IPS-20b (cell line): ENCODE results near the gene TLR1.
"Not testable (repeated sequence)": the region's sequence is repeated elsewhere in the genome, so short reads cannot be mapped to it uniquely, and the experiment has no call there.

ENCODE experiments used
- H3K27ac ChIP-seq: one replicate; pipeline ENCODE4 v1.5.1; 2013; ENCODE audit warnings: low read length
- H3K27me3 ChIP-seq: 2 replicates; pipeline ENCODE4 v1.6.1; 2013; ENCODE audit warnings: mild to moderate bottlenecking, low read length, inconsistent platforms; ENCODE audit not compliant: insufficient read depth
- H3K36me3 ChIP-seq: 2 replicates; pipeline ENCODE4 v1.6.1; 2013; ENCODE audit warnings: low read depth, mild to moderate bottlenecking, inconsistent platforms, low read length, moderate library complexity; ENCODE audit not compliant: insufficient read depth
- H3K4me1 ChIP-seq: 2 replicates; pipeline ENCODE4 v1.6.1; 2013; ENCODE audit warnings: mild to moderate bottlenecking, control low read depth, inconsistent platforms, low read length, moderate library complexity; ENCODE audit not compliant: insufficient read depth
- H3K4me3 ChIP-seq: 2 replicates; pipeline ENCODE4 v1.5.1; 2013; ENCODE audit warnings: mild to moderate bottlenecking, low read length, inconsistent platforms
- H3K9ac ChIP-seq: 2 replicates; pipeline ENCODE4 v1.6.1; 2013; ENCODE audit warnings: low read depth, mild to moderate bottlenecking, inconsistent platforms, low read length, moderate library complexity
- H3K9me3 ChIP-seq: 2 replicates; pipeline ENCODE4 v1.6.1; 2013; ENCODE audit warnings: mild to moderate bottlenecking, low read depth, low read length, inconsistent platforms; ENCODE audit not compliant: insufficient read depth

TLR1 gene

DNA sequence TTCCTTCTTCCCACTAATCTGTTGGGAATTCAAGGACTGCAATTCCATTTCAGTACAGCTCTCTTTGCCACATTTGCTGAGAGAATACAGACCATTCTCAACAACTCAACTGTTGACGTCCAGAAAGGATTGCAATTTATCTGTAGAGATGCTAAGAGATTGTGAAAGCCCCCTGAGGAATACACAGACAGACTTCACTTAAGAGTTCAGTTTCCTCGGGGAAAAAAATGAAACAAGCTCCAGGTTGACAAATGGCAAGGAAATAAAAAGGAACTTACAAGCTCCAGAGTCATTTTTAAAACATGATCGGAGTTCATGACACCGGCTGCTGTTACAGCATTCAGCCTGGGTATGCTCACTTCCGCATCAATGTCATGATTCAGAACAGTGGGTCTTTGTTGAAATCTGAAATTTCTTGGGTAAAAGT lies 35.6 kb downstream of the TLR1 start:
- H3K27ac ChIP-seq, result no peak overlapping the region

DNA sequence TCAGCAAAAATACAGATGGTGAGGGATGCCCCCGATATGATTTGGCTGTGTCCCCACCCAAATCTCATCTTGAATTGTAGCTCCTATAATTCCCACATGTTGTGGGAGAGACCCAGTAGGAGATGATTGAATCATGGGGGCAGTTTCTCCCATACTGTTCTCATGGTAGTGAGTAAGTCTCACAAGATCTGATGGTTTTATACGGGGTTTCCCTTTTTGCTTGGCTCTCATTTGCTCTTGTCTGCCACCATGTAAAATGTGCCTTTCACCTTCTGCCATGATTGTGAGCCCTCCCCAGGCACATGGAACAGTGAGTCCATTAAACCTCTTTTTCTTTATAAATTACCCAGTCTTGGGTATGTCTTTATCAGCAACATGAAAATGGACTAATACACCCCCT lies 37.7 kb downstream of the TLR1 start:
- H3K27ac ChIP-seq, H3K4me1 ChIP-seq, H3K9ac ChIP-seq, H3K36me3 ChIP-seq, H3K4me3 ChIP-seq, H3K9me3 ChIP-seq, H3K27me3 ChIP-seq: not testable (repeated sequence)

More for the DNA sequence above, 35.6 kb downstream of the TLR1 start:
- Histone ChIP-seq H3K9me3 (no peaks in the 10 kb centered on the region), H3K27me3 (no peaks in the 10 kb centered on the region), H3K36me3 (no peaks in the 10 kb centered on the region), H3K9ac (no peak overlapping the region), H3K4me3 (no peak overlapping the region), H3K4me1 (no peaks in the 10 kb centered on the region)

DNA sequence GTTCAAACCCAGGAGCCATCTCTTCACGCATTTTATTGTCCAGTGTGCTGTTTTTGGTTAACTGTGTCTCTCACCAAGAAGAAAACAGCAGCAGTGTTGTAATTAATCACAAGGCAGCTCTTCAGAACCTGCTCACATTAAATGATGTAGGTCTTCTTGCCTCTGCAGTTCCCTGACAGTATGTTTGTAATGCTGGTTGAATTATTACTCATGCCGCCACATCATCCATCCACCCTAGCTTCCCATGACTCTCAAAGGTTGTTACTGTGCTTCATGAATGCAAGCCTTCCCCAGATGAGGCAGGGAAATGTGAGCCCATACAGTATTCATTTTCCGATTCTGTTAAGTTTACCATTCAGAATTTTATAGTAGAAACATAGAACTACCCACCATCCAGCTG lies 39.2 kb downstream of the TLR1 start:
- Histone ChIP-seq H3K36me3 (no peaks in the 10 kb centered on the region), H3K9ac (no peak overlapping the region), H3K4me3 (no peak overlapping the region), H3K27ac (no peak overlapping the region), H3K9me3 (no peaks in the 10 kb centered on the region), H3K4me1 (no peaks in the 10 kb centered on the region), H3K27me3 (no peaks in the 10 kb centered on the region)

DNA sequence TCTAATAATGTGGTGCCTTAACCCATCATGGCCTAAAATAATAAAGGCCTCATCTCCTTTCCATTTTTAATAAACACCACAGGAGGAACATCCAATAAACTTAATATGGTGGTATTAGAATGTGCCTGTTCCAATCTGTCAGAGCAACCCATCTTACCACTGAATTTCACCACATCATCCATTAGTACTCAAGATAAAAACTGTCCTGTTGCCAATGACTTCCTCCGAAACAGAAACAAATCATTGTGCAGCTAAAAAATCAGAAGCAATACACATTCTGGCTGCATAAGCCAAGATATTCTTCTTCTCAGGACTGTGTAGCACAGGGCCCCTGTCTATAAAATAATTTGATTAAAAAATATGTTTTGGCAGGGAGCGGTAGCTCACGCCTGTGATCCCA lies 40.3 kb downstream of the TLR1 start:
- H3K4me3 ChIP-seq, result no peak overlapping the region
- H3K9me3 ChIP-seq, result no peaks in the 10 kb centered on the region
- no peaks in the 10 kb centered on the region for H3K4me1 ChIP-seq
- no peak overlapping the region for H3K9ac ChIP-seq
- no peak overlapping the region for H3K27ac ChIP-seq
- H3K27me3 ChIP-seq, result no peaks in the 10 kb centered on the region
- H3K36me3 ChIP-seq, result no peaks in the 10 kb centered on the region

DNA sequence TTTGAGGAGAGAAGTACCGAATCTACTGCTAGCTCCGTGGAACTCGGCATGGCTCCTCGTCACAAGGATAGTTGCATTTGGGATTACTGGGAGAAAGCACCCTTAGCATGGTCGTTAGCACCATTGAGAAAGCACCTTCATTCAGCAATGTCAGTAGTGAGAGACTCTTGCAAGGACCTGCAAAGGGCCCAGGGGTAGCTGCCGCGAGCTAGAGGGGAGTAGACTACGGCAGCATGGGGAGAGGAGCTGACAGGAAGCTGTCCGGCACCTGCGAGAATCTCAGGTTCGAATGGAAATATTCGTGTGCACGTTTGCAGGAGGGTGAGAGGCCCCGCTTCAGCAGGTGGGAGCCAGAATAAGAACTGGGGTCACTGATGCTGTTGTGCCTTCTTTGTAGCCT lies 42.0 kb downstream of the TLR1 start:
- H3K4me3 ChIP-seq, result no peak overlapping the region
- no peak overlapping the region for H3K9ac ChIP-seq
- H3K4me1 ChIP-seq, result no peaks in the 10 kb centered on the region
- no peaks in the 10 kb centered on the region for H3K9me3 ChIP-seq
- H3K36me3 ChIP-seq, result no peaks in the 10 kb centered on the region
- H3K27ac ChIP-seq, result no peak overlapping the region
- no peaks in the 10 kb centered on the region for H3K27me3 ChIP-seq

DNA sequence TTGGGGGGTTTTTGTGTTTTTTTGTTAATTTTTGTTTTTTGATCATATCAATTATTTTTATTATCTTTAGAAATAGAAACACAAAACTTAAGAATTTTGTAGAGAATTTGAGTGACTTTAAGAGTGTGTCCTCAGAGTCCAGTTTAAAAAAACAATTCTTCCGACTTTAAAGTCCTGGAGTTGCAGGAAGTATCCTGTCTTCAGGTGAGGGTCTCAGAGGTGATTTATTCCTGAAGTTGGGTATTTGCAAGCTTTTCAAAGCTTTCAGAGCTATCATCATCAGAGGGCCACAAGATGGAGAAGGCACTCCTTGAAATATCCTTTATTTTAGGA lies 44.8 kb downstream of the TLR1 start:
- Histone ChIP-seq H3K36me3 (no peaks in the 10 kb centered on the region), H3K9me3 (no peaks in the 10 kb centered on the region), H3K9ac (no peak overlapping the region), H3K4me1 (no peaks in the 10 kb centered on the region), H3K4me3 (no peak overlapping the region), H3K27me3 (no peaks in the 10 kb centered on the region), H3K27ac (no peak overlapping the region)

DNA sequence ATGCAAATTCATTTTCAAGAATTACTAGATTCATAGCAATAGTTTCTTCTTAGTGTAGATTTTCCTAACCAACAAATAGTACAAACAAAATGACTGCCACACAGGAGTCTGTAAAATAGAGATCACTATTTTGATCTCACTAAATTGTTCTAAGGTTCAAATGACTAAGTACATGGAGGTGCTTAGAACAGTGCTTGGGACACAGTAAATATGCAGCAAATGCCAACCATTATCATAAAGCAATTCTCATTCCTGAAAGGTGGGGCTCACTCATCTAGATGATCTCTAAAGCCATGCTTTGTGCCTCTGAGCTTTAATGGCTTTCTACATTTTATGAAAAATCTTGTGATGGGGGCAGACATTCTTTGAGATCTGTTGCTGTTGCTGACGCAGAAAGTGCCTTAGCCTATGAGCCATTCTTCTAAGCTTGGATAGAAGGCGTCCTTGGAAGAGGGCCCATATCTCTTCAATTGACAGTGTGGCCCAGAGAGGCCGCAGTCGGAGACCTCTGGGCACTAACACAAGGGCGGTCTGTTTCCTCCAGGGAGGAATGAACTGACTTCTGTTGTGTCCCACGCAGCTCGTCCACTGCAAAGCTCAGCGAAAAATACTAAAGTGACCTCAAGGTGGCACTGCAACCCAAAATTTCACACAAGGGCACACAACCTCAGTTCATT lies 45.3 kb downstream of the TLR1 start:
- no peaks in the 10 kb centered on the region for H3K27me3 ChIP-seq
- no peaks in the 10 kb centered on the region for H3K36me3 ChIP-seq
- H3K4me1 ChIP-seq, result no peaks in the 10 kb centered on the region
- no peaks in the 10 kb centered on the region for H3K9me3 ChIP-seq
- no peak overlapping the region for H3K27ac ChIP-seq
- no peak overlapping the region for H3K4me3 ChIP-seq
- no peak overlapping the region for H3K9ac ChIP-seq

DNA sequence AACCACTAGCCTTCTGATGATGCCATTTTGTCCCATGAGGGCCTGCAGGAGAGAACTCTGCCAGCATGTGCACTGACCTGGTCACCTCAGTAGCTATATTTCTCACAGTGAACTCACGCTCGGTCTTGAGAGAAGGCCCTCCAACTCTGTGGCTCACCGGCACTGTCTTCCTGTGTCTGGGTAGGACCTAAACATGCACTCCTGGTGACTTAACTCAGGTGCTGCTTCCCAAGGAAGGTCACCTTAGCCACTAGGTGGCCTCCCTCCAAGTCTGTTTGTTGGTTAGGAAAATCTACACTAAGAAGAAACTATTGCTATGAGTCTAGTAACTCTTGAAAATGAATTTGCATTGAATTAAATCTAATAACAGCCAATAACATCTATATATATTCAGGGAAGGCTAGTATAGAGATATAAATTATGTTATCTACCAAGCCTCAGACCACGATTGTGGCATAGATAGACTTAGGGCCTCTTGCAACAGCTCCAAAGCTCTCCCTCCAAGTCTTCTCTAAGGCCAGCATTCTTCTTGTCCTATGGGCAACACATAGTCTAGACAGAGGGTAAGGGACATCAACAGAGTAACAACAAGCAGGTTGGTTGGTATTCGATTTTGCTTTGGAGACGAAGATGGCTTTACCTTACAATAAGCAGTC lies 46.5 kb downstream of the TLR1 start:
- H3K4me1 ChIP-seq, result no peaks in the 10 kb centered on the region
- H3K27me3 ChIP-seq, result no peaks in the 10 kb centered on the region
- no peak overlapping the region for H3K27ac ChIP-seq
- no peak overlapping the region for H3K9ac ChIP-seq
- H3K36me3 ChIP-seq, result no peaks in the 10 kb centered on the region
- no peaks in the 10 kb centered on the region for H3K9me3 ChIP-seq
- H3K4me3 ChIP-seq, result no peak overlapping the region

DNA sequence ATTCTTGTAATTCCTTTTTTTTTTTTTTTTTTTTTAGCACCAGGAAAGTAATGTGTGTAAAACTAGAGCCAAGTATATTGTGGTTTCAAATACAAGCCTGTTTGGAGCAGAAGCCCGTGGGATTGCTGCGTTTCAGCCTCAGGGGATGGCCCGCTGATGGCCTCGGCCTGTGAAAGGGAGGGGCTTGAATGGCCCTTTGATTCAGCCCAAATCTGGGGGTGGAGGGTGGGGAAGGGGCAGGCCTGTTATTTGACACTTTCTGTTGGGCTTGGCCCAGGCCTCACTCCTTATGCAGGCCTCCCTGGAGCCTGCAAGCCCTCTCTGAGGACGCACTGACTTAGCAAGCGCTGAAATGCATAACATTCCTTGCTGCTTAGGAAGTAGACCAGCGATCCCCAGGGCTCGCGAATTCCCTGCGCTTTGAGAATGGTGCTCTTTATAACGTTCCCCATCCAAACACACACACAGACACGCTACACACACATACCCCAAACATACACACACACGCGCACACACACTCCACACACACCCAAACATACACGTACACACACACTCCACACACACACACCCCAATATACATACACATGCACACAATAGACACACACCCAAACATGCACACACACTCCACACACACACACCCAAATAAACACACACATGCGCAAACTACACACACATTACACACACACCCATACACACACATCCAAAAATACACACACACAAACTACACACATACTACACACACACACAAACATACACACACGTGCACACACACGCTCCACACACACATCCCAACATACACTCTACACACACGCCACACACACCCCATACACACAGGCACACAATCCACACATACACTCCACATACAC lies 51.4 kb downstream of the TLR1 start:
- no peak overlapping the region; the same call in 1 of the 2 replicates for H3K9ac ChIP-seq
- H3K4me3 ChIP-seq, result peak overlapping the region; percentile 41; the same call in 1 of the 2 replicates
- H3K27ac ChIP-seq, result no peak overlapping the region

DNA sequence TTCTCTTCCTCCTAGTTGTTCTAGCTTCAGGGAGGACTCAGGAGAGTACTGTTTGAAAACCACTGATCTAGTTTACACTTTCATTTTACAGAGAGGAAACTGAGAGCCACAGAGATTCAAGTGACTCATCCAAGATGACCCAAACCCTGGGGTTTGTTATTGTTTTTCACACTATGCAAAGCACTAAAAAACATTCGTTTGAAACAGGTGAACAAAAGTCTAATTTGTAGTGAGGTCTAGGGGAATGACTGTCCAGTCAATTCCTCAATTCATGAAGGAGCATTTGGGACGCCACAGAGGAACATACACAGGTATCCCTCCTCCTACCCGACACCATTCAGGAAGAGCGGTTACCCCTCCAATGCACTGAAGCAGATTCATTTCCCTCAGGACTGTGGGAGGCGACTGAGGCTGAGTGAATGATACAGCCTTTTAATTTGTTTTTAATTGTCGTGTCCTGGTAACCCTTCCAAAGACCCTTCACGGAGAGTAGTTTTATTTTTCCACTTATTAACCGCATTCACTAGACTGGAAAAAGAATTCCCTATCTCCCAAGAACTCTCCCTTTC lies 52.1 kb downstream of the TLR1 start:
- Histone ChIP-seq H3K4me3 (peak overlapping the region; percentile 41; the same call in 1 of the 2 replicates), H3K9me3 (no peaks in the 10 kb centered on the region; the same call in 1 of the 2 replicates), H3K4me1 (peaks cover 7% of the 10 kb centered on the region; the same call in 1 of the 2 replicates), H3K36me3 (no peaks in the 10 kb centered on the region), H3K27me3 (no peaks in the 10 kb centered on the region), H3K9ac (no peak overlapping the region), H3K27ac (no peak overlapping the region)

More for the DNA sequence above, 51.4 kb downstream of the TLR1 start:
- no peaks in the 10 kb centered on the region for H3K9me3 ChIP-seq
- no peaks in the 10 kb centered on the region for H3K27me3 ChIP-seq
- H3K4me1 ChIP-seq, result peaks cover 7% of the 10 kb centered on the region; the same call in 1 of the 2 replicates
- H3K36me3 ChIP-seq, result no peaks in the 10 kb centered on the region

DNA sequence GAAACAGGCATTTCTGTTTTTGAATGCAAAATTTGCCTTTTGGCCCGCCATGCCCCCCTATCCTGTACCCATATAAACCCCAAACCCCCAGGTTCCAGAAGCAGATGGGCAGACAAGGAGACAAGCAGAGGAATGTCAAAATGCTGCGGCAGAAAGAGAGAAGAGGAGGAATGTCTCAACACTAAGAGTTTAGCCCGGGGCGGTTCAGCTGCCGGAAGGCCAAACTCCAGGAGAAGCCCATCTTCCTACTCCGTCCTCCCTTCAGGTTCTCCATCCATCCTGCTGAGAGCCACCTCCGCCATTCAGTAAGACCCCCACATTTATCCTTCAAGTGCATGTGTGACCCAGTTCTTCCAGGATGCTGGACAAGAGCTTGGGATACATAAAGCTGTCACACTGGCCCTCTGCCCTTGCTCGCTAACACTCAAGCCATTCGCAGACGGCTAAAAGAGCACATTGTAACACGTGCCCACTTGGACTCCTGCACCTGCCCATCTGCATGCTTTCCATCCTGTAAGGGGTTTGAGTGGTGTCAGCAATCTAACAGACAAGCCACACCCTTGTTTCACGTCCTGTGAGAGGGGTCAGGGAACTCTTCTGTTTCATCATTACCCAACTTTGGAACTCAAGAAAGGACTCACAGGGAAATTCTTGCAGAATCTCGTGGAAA lies 53.1 kb downstream of the TLR1 start:
- H3K4me1 ChIP-seq, result peaks cover 7% of the 10 kb centered on the region; the same call in 1 of the 2 replicates
- H3K27ac ChIP-seq, result no peak overlapping the region
- H3K36me3 ChIP-seq, result no peaks in the 10 kb centered on the region
- H3K9me3 ChIP-seq, result no peaks in the 10 kb centered on the region; the same call in 1 of the 2 replicates
- H3K9ac ChIP-seq, result no peak overlapping the region
- H3K4me3 ChIP-seq, result no peak overlapping the region
- H3K27me3 ChIP-seq, result no peaks in the 10 kb centered on the region
